HepG2 (cell line): ENCODE results near the gene COMT. TPM values are rescaled to one million over a fixed set of nuclear protein-coding genes. Genes with fewer than 3 reads are reported as not detected.

Source experiments
- ATAC-seq: fragments of 200-7000 bp; cut with Tn5 transposase; 3 replicates; pipeline ENCODE4 v1.9.1; 2020; ENCODE audit warnings: mild to moderate bottlenecking, moderate library complexity
- BruUV-seq: library from RNA; stranded (reverse); fragments of 400-500 nt; replicated peaks from 2 replicates; lab custom pipeline; 2021; lab: Mats Ljungman, UMichigan
- CTCF ChIA-PET: fragments of 300-600 bp; formaldehyde crosslinking; extraction: SDS; loops from one replicate; lab custom pipeline; 2021; ENCODE audit warnings: low total read pairs, inconsistent platforms, low intra/inter-chr PET ratio; lab: Yijun Ruan, JAX
- POLR2A ChIA-PET: fragments of 350-600 bp; sonication (Branson Sonifier 250); formaldehyde crosslinking; loops from one replicate; lab custom pipeline; 2020; ENCODE audit warnings: antibody characterized with exemption, inconsistent platforms; lab: Yijun Ruan, JAX
- DNase-seq: peaks from one replicate; pipeline ENCODE4 v3.0.0-alpha.2; 2015; ENCODE audit warnings: low spot score
- FAIRE-seq: peaks from 3 replicates; lab custom pipeline; 2011; peaks lifted over from hg19 to GRCh38; lab: Jason Lieb, UNC
- H2AFZ ChIP-seq: one replicate; pipeline ENCODE4 v1.6.1; 2011; ENCODE audit warnings: low read length, inconsistent platforms
- H3K27ac ChIP-seq: fragments of 300-600 bp; 3 replicates; pipeline ENCODE4 v1.8.0; 2011; ENCODE audit warnings: mixed run types, mild to moderate bottlenecking, mixed read lengths, low read length, inconsistent platforms; ENCODE audit not compliant: insufficient read depth; ENCODE audit errors: extremely low read length
- H3K27me3 ChIP-seq, 2 experiments: fragments of 200-600 bp in 1 of 2; 2 replicates in 1 of 2; 3 replicates in 1 of 2; pipeline versions ENCODE4 v1.6.0 to v1.8.0; 2011; ENCODE audit warnings: low read length in 2 of 2, mild to moderate bottlenecking in 2 of 2, moderate library complexity in 2 of 2, inconsistent platforms in 1 of 2; ENCODE audit not compliant: insufficient read depth in 2 of 2, control insufficient read depth in 1 of 2
- H3K36me3 ChIP-seq, 2 experiments: fragments of 200-600 bp in 1 of 2; replicated peaks in 1 of 2; 2 replicates in 1 of 2; 3 replicates in 1 of 2; pipeline versions ENCODE4 v1.5.1 to v1.8.0; 2011; ENCODE audit warnings: low read length in 2 of 2, inconsistent platforms in 1 of 2; ENCODE audit not compliant: insufficient read depth in 2 of 2, control insufficient read depth in 1 of 2
- H3K4me1 ChIP-seq: 2 replicates; pipeline ENCODE4 v1.5.1; 2012; ENCODE audit warnings: low read length, inconsistent platforms; ENCODE audit not compliant: insufficient read depth
- H3K4me2 ChIP-seq: 2 replicates; pipeline ENCODE4 v1.6.0; 2011; ENCODE audit warnings: low read depth, low read length, inconsistent platforms
- H3K4me3 ChIP-seq, 3 experiments: fragments of 200-600 bp in 1 of 3; sonication (generic), shearing (Covaris generic) in 1 of 3; replicated peaks in 1 of 3; 2 replicates each; pipeline ENCODE4 v1.5.1; 2011 to 2016; ENCODE audit warnings: low read length in 3 of 3, inconsistent platforms in 2 of 3, low read depth in 2 of 3, mild to moderate bottlenecking in 2 of 3, control low read depth in 1 of 3, mixed read lengths in 1 of 3; ENCODE audit not compliant: insufficient read depth in 1 of 3
- H3K79me2 ChIP-seq: one replicate; pipeline ENCODE4 v1.6.1; 2011; ENCODE audit warnings: low read length, inconsistent platforms; ENCODE audit not compliant: insufficient read depth
- H3K9ac ChIP-seq: 2 replicates; pipeline ENCODE4 v1.6.0; 2011; ENCODE audit warnings: mild to moderate bottlenecking, low read depth, low read length, inconsistent platforms; ENCODE audit not compliant: insufficient read depth
- H3K9me3 ChIP-seq: 2 replicates; pipeline ENCODE4 v1.5.1; 2012; ENCODE audit warnings: mild to moderate bottlenecking, low read length
- H4K20me1 ChIP-seq: 2 replicates; pipeline ENCODE4 v1.6.0; 2011; ENCODE audit warnings: inconsistent platforms, mild to moderate bottlenecking, low read length, moderate library complexity; ENCODE audit not compliant: insufficient read depth
- AGO1 ChIP-seq: fragments of 200-400 bp; formaldehyde crosslinking; IDR thresholded peaks from 2 replicates; pipeline ENCODE4 v1.6.1; 2017; ENCODE audit warnings: mild to moderate bottlenecking, low read depth, low read length, moderate library complexity; ENCODE audit not compliant: poor library complexity, severe bottlenecking
- ATF7 ChIP-seq, 2 experiments: fragments of 450-650 bp in 1 of 2; sonication (generic) in 1 of 2; formaldehyde crosslinking in 1 of 2; IDR thresholded peaks; 2 replicates each; pipeline versions ENCODE4 v1.4.0 to v1.6.1; 2016 to 2020; ENCODE audit warnings: antibody characterized with exemption in 1 of 2, mild to moderate bottlenecking in 1 of 2, missing genetic modification reagents in 1 of 2
- BORCS8-MEF2B ChIP-seq: sonication (generic); formaldehyde crosslinking; IDR thresholded peaks from 2 replicates; pipeline ENCODE4 v1.8.0; 2022; ENCODE audit warnings: mild to moderate bottlenecking, missing genetic modification reagents
- DMAP1 ChIP-seq: IDR thresholded peaks from 2 replicates; pipeline ENCODE4 v1.6.1; 2016
- HHEX ChIP-seq: IDR thresholded peaks from 2 replicates; pipeline ENCODE4 v1.6.1; 2016; ENCODE audit warnings: control low read depth
- NCOR1 ChIP-seq: fragments of 200-600 bp; sonication (generic); IDR thresholded peaks from 2 replicates; pipeline ENCODE4 v1.7.0; 2017; ENCODE audit warnings: antibody characterized with exemption, low read length, borderline replicate concordance
- NFIC ChIP-seq: IDR thresholded peaks from 2 replicates; pipeline ENCODE4 v1.6.1; 2012; ENCODE audit warnings: mild to moderate bottlenecking, low read length, inconsistent platforms
- TEAD3 ChIP-seq: optimal IDR thresholded peaks from 2 replicates; pipeline ENCODE3; 2016; ENCODE audit warnings: borderline replicate concordance
- ZNF441 ChIP-seq: sonication (generic); formaldehyde crosslinking; IDR thresholded peaks from 2 replicates; pipeline ENCODE4 v1.7.0; 2021; ENCODE audit warnings: missing genetic modification reagents, borderline replicate concordance
- ZNF552 ChIP-seq: sonication (generic); formaldehyde crosslinking; IDR thresholded peaks from 2 replicates; pipeline ENCODE4 v1.9.0; 2022; ENCODE audit warnings: missing genetic modification reagents, mild to moderate bottlenecking, borderline replicate concordance
- ZNF746 ChIP-seq: sonication (generic); formaldehyde crosslinking; IDR thresholded peaks from 2 replicates; pipeline ENCODE4 v1.8.0; 2022; ENCODE audit warnings: mild to moderate bottlenecking, missing genetic modification reagents
- ZNF749 ChIP-seq: sonication (generic); formaldehyde crosslinking; IDR thresholded peaks from 2 replicates; pipeline ENCODE4 v1.8.0; 2022; ENCODE audit warnings: mild to moderate bottlenecking, missing genetic modification reagents, moderate library complexity, borderline replicate concordance
- WGBS: methylation state at CpG from one replicate; pipeline ENCODE4 v1.1.6; 2017; ENCODE audit warnings: low lambda C conversion rate; 5-methylcytosine and 5-hydroxymethylcytosine counted together
- in situ Hi-C: cut with HindIII; loops from 2 replicates; pipeline ENCODE4 v1.10.0; 2017; ENCODE audit warnings: low pct_unique_long_range_greater_than_20kb; ENCODE audit not compliant: extremely low pct_ligation_motif_present
- intact Hi-C: fragments of 100-400 bp; cut with micrococcal nuclease; formaldehyde crosslinking; loops from one replicate; pipeline ENCODE4 v1.10.0; 2022; ENCODE audit not compliant: unreplicated experiment
- polyA plus RNA-seq, 8 experiments: library from polyadenylated mRNA; depleted of rRNA in 3 of 8; stranded (reverse) in 7 of 8; unstranded in 1 of 8; fragments of >200 nt; fragmentation: Illumina TruSeq in 4 of 8; extraction: Trizol in 4 of 8; gene quantifications; 2 replicates each; pipeline versions ENCODE4 v1.2.1 to v1.2.3, GENCODE V29; 2011 to 2016; ENCODE audit warnings: low read depth in 4 of 8, missing spikeins in 1 of 8, mixed read lengths in 1 of 8; ENCODE audit not compliant: insufficient read depth in 1 of 8
- total RNA-seq, 5 experiments: library from RNA; depleted of rRNA; stranded (reverse); fragments of >200 nt; fragmentation: Illumina TruSeq; extraction: Trizol; gene quantifications; 2 replicates each; pipeline ENCODE4 v1.2.3, GENCODE V29; 2016; ENCODE audit warnings: low read depth in 1 of 5
- TF ChIP-seq, protein P1 (sequence below): sonication (generic); formaldehyde crosslinking; conservative IDR thresholded peaks from 2 replicates; pipeline ENCODE4 v1.4.0; 2020; ENCODE audit warnings: mild to moderate bottlenecking, missing genetic modification reagents, moderate library complexity
- TF ChIP-seq, protein P2 (sequence below): IDR thresholded peaks from 2 replicates; pipeline ENCODE4 v1.6.1; 2016; ENCODE audit warnings: low read depth, control low read depth
- TF ChIP-seq, protein P3 (sequence below): sonication (generic); formaldehyde crosslinking; IDR thresholded peaks from 2 replicates; pipeline ENCODE4 v1.8.0; 2022; ENCODE audit warnings: missing genetic modification reagents, mild to moderate bottlenecking, moderate library complexity, borderline replicate concordance

Gene COMT
- total and polyA plus RNA-seq, 2 of the 13 experiments (the other 11 are each of a cell fraction or from before 2014, with no cell fraction given) = 156 to 162 TPM

DNA sequence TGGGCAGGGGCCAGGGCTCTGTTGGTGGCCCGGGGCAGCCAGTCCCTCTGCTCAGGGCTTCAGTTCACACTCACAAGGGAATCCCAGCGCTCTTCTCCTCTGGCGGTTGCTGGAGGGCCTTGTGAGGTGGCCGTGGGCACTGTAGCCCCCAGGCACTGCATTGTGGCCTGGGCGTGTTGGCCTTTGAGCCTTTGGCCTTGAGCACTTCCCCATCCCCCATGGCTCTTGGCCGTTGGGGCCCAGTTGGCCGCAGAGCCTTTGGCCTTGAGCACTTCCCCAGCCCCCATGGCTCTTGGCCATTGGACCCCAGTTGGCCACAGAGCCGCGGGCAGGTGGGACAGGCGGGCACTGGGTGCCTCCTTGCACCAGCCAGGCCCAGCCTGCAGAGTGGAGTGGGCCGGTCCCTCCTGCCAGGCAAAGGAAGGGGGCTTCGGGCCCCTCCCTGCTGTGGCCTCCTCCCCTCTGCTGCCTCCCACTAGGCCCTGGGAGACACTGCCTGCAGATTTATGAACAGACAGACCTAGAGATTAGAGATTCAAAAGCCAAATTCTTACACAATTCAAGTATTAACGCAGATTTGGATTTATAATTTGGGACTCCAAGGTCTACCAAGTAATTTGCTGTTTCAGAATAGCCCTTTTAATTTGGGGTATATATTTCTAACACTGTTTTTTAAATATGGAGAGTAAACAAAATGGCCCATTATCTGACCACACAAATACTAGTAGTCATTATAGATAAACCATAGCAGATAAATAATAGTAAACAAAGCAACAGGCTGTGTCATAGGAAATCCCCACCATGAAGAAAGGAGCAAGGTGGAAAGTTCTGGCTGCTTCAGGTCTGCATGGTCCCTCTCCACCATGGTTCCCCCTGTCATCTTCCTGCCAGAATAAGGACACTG lies 18.3 kb downstream of the COMT start:
- no peak for FAIRE-seq
- in situ Hi-C loops = no loop called here
- H3K4me1 ChIP-seq = peaks cover 63% of the 10 kb centered on the region
- peak overlapping the region; percentile 100 for H3K4me2 ChIP-seq
- CTCF ChIA-PET = no interaction called here
- POLR2A ChIA-PET = interaction anchor here (0.6 to 2.8 kb wide), 7 partner anchors 10 to 104 kb away, joined by 3 to 14 read pairs (median 5); partner anchors contain the start of genes COMT and TXNRD2
- peak overlapping the region; percentile 75 for H3K9ac ChIP-seq
- DNase-seq = no peak
- peak overlapping the region; percentile 15 to 83 (median 32) for H3K4me3 ChIP-seq
- H3K27me3 ChIP-seq = no peaks in the 10 kb centered on the region
- no peaks in the 10 kb centered on the region for H4K20me1 ChIP-seq
- peaks cover 4 to 16% of the 10 kb centered on the region in 2 experiments; a peak in 3 of 5 replicates for H3K36me3 ChIP-seq
- H3K79me2 ChIP-seq = peaks cover 12% of the 10 kb centered on the region
- H2AFZ ChIP-seq = no peak overlapping the region
- intact Hi-C loops = no loop called here
- H3K27ac ChIP-seq = peak overlapping the region; percentile 99
- TSS peak; percentile 56 for BruUV-seq
- no peaks in the 10 kb centered on the region for H3K9me3 ChIP-seq
- 2% methylated on average over 5 of the region's 13 CpGs for WGBS
- peak; percentile 57 for ATAC-seq
- TF ChIP-seq AGO1 (peak; percentile 87), ZNF746 (peak; percentile 87), NFIC (0 out of 2 replicates have a peak, but pooled peaks have one; percentile 46), TEAD3 (no peak), NCOR1 (peak; percentile 82), HHEX (CRISPR knock-in tag) (no peak), BORCS8-MEF2B (CRISPR knock-in tag) (peak; percentile 83), ATF7 (IDR thresholded peaks at IDR 0.05) (no peak), ATF7 (CRISPR knock-in tag; IDR thresholded peaks at IDR 0.05) (0 out of 2 replicates have a peak, but pooled peaks have one; percentile 7), ZNF441 (CRISPR knock-in tag) (no peak), ZNF552 (CRISPR knock-in tag) (0 out of 2 replicates have a peak, but pooled peaks have one; percentile 39), ZNF749 (CRISPR knock-in tag) (no peak), DMAP1 (CRISPR knock-in tag) (peak; percentile 85; the same call in 1 of the 2 replicates)
- TF ChIP-seq, protein P1, sequence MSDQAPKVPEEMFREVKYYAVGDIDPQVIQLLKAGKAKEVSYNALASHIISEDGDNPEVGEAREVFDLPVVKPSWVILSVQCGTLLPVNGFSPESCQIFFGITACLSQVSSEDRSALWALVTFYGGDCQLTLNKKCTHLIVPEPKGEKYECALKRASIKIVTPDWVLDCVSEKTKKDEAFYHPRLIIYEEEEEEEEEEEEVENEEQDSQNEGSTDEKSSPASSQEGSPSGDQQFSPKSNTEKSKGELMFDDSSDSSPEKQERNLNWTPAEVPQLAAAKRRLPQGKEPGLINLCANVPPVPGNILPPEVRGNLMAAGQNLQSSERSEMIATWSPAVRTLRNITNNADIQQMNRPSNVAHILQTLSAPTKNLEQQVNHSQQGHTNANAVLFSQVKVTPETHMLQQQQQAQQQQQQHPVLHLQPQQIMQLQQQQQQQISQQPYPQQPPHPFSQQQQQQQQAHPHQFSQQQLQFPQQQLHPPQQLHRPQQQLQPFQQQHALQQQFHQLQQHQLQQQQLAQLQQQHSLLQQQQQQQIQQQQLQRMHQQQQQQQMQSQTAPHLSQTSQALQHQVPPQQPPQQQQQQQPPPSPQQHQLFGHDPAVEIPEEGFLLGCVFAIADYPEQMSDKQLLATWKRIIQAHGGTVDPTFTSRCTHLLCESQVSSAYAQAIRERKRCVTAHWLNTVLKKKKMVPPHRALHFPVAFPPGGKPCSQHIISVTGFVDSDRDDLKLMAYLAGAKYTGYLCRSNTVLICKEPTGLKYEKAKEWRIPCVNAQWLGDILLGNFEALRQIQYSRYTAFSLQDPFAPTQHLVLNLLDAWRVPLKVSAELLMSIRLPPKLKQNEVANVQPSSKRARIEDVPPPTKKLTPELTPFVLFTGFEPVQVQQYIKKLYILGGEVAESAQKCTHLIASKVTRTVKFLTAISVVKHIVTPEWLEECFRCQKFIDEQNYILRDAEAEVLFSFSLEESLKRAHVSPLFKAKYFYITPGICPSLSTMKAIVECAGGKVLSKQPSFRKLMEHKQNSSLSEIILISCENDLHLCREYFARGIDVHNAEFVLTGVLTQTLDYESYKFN (CRISPR knock-in tag) = peak; percentile 93
- TF ChIP-seq, protein P2, sequence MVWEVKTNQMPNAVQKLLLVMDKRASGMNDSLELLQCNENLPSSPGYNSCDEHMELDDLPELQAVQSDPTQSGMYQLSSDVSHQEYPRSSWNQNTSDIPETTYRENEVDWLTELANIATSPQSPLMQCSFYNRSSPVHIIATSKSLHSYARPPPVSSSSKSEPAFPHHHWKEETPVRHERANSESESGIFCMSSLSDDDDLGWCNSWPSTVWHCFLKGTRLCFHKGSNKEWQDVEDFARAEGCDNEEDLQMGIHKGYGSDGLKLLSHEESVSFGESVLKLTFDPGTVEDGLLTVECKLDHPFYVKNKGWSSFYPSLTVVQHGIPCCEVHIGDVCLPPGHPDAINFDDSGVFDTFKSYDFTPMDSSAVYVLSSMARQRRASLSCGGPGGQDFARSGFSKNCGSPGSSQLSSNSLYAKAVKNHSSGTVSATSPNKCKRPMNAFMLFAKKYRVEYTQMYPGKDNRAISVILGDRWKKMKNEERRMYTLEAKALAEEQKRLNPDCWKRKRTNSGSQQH (CRISPR knock-in tag) = no peak
- TF ChIP-seq, protein P3, sequence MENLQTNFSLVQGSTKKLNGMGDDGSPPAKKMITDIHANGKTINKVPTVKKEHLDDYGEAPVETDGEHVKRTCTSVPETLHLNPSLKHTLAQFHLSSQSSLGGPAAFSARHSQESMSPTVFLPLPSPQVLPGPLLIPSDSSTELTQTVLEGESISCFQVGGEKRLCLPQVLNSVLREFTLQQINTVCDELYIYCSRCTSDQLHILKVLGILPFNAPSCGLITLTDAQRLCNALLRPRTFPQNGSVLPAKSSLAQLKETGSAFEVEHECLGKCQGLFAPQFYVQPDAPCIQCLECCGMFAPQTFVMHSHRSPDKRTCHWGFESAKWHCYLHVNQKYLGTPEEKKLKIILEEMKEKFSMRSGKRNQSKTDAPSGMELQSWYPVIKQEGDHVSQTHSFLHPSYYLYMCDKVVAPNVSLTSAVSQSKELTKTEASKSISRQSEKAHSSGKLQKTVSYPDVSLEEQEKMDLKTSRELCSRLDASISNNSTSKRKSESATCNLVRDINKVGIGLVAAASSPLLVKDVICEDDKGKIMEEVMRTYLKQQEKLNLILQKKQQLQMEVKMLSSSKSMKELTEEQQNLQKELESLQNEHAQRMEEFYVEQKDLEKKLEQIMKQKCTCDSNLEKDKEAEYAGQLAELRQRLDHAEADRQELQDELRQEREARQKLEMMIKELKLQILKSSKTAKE (CRISPR knock-in tag) = no peak
